Measurements from ENCODE around the gene CHRNA4.

CHRNA4 gene

DNA sequence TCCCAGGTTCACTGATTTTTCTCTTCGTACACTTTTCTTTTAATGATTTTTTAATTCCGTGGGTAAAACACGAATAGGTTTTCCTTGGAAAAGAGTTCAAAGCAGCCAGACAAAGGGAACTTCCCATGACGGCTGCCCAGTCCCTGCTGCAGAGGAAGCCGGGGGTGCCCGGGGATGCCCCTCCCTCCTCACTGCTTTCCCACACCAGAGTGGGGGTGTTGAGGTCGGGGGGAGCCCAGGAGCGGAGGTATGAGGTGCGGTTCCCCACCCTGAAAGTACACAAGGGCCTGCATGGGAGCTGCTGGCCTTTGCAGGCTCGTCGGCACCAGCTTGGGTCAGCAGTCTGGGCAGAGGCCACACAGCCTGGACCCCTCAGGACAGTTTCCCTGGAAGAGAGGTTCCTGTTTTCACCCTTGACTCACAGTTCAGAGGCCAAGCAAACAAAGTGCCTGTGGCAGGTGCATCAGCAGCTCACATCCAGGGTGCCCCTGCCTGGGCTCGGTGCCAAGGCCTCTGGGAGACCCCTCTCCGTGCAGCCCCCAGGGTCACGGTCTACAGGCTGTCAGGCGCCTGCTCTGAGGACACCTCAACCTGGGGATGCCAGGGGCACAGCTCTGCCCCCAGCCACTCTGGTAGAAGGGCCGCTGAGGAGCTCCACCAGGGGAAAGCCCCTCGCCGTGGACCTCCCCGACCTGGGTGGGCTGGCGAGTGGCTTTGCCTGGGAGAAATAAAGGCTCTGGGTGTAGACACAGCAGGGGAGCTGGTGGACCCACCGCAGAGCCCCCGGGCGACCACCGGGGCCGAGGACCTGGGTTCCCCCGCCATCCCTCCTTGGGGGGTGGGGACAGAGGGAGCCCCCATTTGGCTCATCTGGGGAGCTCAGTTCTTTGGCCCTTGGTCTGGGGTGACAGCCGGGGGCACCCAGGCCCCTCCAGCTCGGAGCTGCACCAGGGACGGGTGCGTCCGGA, 15.4 kb upstream of the CHRNA4 start:
- no peak for DNase-seq

DNA sequence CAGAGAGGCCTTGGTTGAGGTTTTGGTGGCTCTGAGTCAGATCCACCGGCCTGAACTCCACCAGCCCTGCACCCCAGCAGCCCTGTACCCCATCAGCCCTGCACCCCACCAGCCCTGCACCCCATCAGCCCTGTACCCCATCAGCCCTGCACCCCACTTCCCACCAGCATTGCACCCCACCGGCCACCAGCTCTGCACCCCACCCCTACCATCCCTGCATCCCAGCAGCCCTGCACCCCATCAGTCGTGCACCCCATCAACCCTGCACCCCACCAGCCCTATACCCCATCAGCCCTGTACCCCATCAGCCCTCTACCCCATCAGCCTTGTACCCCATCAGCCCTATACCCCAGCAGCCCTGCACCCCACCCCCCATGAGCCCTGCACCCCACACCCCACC, 14.3 kb upstream of the CHRNA4 start:
- DNase-seq = no peak

DNA sequence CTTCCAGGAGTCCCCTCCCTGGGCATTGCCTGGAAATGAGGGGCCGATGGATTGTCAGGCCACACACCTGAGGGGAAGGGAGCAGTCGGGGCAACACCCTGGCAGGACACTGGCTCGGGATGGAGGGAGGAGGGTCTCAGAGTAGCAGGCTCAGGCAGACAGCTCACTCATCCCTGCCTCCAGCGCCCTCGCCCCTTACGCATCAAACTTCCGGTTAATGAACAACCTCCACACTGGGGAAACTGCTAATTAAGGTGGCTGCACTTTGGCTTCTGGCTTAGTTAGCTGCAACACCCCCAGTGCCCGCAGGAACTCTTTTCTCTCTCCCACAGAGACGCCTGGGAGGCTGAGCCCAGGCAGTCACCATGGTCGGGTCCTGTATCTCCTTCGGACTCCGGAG, 13.4 kb upstream of the CHRNA4 start:
- DNase-seq = no peak

- DNase-seq = no peak
Measured at GRCh38 chr20:63373996-63374395, 12.8 kb upstream of the CHRNA4 start.

DNA sequence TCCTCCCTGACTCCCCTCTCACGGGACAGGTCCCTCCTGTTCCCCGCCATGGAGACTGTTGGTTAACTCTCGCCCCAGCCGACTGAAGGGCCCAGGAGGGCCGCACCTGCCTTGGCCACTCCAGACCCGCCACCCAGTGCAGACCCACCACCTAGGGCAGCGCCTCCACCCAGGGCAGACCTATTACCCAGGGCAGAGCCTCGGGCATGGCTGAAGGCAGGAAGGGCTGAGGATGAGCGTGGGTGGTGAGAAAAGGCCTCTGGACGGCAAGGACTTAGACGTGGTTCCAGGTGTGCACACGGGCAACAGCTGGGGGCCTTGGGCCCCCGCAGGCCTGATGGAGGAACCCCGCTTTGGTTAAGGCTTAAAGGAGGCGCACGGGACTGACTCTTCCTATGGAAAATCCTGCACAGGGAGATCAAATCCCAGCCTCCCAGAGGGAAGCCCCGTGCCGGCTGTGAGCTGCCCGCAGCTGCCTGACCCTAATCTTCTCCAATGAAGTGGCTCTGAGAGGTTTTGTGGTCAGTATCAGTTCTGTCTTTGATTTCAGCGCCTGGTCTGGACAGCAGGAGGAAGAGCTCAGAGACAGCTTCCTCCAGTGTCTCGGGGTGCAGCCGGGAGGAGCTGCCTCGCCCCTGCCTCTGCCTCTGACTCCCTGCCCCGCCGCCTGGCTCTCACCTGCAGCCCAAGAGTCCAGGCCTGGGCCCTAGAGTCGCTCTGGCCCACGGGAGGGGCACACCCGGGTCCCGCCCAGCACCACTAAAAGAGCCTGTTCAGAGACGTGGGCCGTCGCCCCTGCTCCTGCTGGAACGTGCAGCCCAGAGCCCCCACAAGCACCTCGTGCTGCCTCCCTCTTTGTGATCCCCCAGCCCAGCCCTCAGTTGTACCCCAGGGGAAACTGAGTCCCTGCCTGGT, 12.1 kb upstream of the CHRNA4 start:
- no peak for DNase-seq

DNA sequence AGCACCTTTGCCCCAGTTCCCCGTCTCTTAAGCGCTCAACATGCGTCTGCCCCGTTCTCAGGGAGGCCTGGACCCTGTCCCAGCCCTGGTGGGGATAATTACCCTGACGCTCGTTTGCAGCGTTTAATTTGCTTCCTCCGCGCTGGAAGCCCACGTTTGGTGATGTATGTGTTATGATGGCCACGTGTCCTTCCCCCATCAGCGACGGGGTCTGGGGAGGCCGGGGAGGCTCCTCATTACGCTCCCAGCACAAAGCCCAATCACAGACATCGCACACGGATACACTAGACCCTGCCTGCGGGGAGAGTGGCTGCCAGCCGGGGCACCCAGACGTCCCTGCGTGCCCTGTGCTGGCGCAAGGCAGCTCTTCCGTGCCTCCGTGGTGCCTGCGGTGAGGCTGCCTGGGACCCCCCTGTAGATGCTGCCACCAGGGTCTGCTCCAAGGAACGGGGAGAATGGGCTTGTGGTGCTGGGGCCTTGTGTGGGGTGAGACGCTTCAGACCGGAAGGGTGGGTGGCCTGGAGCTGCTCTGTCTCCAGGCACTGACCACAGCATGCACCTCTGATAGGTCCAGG, 10.2 kb upstream of the CHRNA4 start:
- DNase-seq = no peak

GRCh38 chr20:63370618-63371187, 9.6 kb upstream of the CHRNA4 start:
- no peak for DNase-seq

GRCh38 chr20:63369724-63370617, 8.8 kb upstream of the CHRNA4 start:
- no peak for DNase-seq

- no peak for DNase-seq
Measured at GRCh38 chr20:63369024-63369530, 7.9 kb upstream of the CHRNA4 start.

DNA sequence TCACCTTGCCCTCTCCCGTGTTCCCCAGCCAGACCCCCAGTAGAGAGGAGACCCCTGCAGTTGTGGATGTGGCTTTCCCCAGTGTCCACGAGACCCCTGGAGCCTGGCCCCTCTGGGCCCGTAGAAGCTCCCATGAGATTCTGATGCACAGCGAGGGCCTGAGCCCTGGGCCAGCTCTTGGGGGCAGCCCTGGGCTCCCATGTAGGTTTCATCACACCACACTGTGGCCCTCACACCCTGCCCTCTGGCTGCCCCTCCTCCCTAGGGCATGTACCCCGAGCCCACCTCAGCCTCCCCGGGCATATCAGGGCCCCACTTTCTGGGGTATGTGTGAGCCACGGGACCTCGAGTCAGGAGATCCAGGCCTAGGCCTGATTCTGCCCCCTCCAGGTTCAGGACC, 7.0 kb upstream of the CHRNA4 start:
- no peak for DNase-seq

DNA sequence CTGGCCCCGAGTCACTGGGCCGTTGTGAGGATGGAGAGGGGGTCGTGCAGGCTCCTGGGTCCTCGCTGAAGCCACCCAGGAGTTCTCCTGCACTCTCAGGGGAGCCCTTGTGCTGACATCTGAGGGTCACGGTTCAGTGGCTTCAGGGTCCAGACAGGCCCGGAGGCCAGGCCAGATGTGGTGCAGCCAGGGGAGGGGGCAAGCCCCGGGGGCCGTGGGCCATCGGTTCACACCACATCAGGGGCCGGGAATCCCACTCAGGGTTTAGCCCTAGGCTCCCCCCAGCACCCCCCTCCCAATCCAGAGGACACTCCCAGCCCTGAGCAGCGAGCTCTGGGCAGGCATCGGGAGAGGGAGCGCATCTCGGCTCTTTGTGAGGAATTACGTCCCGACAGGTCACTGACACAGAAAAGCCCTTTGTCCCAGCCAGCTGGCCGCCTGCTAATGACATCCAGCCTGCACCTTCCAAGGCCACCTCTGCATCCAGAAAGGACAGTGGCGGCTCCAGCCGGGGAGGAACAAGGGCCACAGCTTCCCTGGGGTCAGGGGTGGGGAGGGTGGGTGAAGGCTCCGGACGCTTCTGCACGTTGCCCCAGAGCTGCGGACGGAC, 6.4 kb upstream of the CHRNA4 start:
- no peak for DNase-seq

- DNase-seq = no peak
Measured at GRCh38 chr20:63366390-63367365, 5.5 kb upstream of the CHRNA4 start.

DNA sequence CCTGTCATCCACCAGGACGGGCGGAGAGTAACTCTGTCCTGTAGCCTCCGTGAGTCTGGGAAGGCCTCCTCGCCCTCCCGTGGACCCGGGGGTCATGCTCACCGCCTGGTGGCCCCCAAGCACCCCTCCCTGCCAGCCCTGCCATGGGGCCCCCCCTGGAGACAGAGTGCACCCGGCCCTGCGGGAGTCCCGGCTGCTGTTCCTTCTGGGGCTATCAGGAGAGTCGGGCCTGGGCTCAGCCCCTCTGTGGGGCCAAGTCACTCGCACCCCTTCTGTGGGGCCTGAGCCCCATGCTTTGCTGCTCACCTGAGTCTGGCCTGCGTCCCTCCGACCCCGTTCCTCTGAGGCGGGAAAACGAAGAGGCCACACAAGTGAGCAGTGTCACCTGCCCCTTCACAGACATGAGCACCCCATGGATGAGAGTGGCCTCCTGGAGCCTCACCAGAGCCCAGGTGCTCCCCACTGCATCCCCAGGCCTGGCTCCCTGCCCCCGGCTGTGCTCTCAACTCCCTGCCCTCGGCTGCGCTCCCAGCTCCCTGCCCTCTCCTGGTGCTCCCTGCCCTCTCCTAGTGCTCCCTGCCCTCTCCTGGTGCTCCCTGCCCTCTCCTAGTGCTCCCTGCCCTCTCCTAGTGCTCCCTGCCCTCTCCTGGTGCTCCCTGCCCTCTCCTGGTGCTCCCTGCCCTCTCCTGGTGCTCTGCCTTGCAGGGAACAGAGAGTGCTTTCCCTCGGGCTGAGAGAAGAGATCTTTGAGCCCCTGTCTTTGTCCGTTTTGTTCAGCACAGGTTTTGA, 4.6 kb upstream of the CHRNA4 start:
- DNase-seq = no peak

- DNase-seq = no peak
Measured at GRCh38 chr20:63364801-63365585, 3.8 kb upstream of the CHRNA4 start.

GRCh38 chr20:63363981-63364561, 2.9 kb upstream of the CHRNA4 start:
- no peak for DNase-seq

GRCh38 chr20:63363013-63363957, 2.1 kb upstream of the CHRNA4 start:
- DNase-seq = no peak
